Muscle layer of duodenum (tissue), 2 donors: Measurements from ENCODE around the gene MPEG1.

Experiments
- H3K27ac ChIP-seq: one replicate; pipeline ENCODE4 v1.7.0; 2013; ENCODE audit warnings: mild to moderate bottlenecking, low read length
- H3K27me3 ChIP-seq: one replicate; pipeline ENCODE4 v1.7.0; 2013; ENCODE audit warnings: low read depth, mild to moderate bottlenecking, control low read depth, low read length
- H3K36me3 ChIP-seq, 2 donors: one replicate each; pipeline ENCODE4 v1.7.0; 2013; ENCODE audit warnings: low read length in 2 of 2, control low read depth in 1 of 2, mild to moderate bottlenecking in 1 of 2; ENCODE audit not compliant: insufficient read depth in 2 of 2, control insufficient read depth in 1 of 2
- H3K4me1 ChIP-seq, 2 donors: one replicate each; pipeline ENCODE4 v1.7.0; 2013; ENCODE audit warnings: low read length in 2 of 2, mild to moderate bottlenecking in 2 of 2, control low read depth in 1 of 2, moderate library complexity in 1 of 2; ENCODE audit not compliant: insufficient read depth in 2 of 2, control insufficient read depth in 1 of 2
- H3K4me3 ChIP-seq, 2 donors: one replicate each; pipeline ENCODE4 v1.7.0; 2013; ENCODE audit warnings: low read length in 2 of 2, low read depth in 1 of 2, mild to moderate bottlenecking in 1 of 2
- H3K9me3 ChIP-seq, 2 donors: one replicate each; pipeline ENCODE4 v1.7.0; 2013; ENCODE audit warnings: low read length in 2 of 2, control low read depth in 1 of 2, mild to moderate bottlenecking in 1 of 2; ENCODE audit not compliant: control insufficient read depth in 1 of 2
- donor health status: healthy.

MPEG1 gene

GRCh38 chr11:59199546-59200422 is 12.9 kb downstream of the MPEG1 start:
- Histone ChIP-seq H3K4me1 (peaks cover 0 to 6% of the 10 kb centered on the region in 2 donors), H3K9me3 (no peaks in the 10 kb centered on the region), H3K4me3 (no peak overlapping the region), H3K27ac (no peak overlapping the region), H3K36me3 (peaks cover 17% of the 10 kb centered on the region in 2 donors), H3K27me3 (no peaks in the 10 kb centered on the region)

- H3K27ac ChIP-seq: no peak overlapping the region
These were observed 14.0 kb downstream of the MPEG1 start for GRCh38 chr11:59198726-59199125.

DNA sequence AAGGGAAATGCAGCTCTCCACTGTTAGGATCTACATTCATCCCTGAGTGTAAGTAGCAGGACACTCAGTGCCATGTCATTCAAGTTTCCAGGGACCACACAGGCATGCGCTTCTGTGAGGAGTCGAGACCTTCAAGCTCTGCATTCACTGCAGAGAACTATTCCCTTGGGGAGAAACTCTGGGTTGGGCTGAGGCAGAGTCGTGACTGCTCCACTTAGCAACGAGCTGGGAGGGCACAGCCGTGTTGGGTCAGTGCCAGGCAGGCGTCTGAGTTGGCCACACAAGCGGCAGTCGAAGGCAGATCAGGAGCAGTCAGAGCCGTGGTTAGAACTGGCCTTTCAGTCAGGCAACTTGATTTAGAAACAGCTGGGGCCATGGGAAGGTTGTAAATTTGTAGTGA is 14.7 kb downstream of the MPEG1 start:
- H3K9me3 ChIP-seq: no peaks in the 10 kb centered on the region
- peaks cover 14 to 22% of the 10 kb centered on the region in 2 donors for H3K36me3 ChIP-seq
- H3K27me3 ChIP-seq: no peaks in the 10 kb centered on the region
- no peak overlapping the region for H3K27ac ChIP-seq
- H3K4me1 ChIP-seq: peaks cover 0 to 6% of the 10 kb centered on the region in 2 donors
- H3K4me3 ChIP-seq: no peak overlapping the region

More at GRCh38 chr11:59198726-59199125, 14.0 kb downstream of the MPEG1 start:
- no peaks in the 10 kb centered on the region for H3K27me3 ChIP-seq
- peaks cover 0 to 6% of the 10 kb centered on the region in 2 donors for H3K4me1 ChIP-seq
- H3K36me3 ChIP-seq: peaks cover 14 to 22% of the 10 kb centered on the region in 2 donors
- no peaks in the 10 kb centered on the region for H3K9me3 ChIP-seq
- no peak overlapping the region for H3K4me3 ChIP-seq

- Histone ChIP-seq H3K36me3 (peaks cover 26 to 28% of the 10 kb centered on the region in 2 donors), H3K4me3 (no peak overlapping the region), H3K27ac (no peak overlapping the region), H3K9me3 (no peaks in the 10 kb centered on the region), H3K4me1 (peaks cover 0 to 6% of the 10 kb centered on the region in 2 donors), H3K27me3 (no peaks in the 10 kb centered on the region)
These were observed 15.9 kb downstream of the MPEG1 start for GRCh38 chr11:59196777-59197176.

DNA sequence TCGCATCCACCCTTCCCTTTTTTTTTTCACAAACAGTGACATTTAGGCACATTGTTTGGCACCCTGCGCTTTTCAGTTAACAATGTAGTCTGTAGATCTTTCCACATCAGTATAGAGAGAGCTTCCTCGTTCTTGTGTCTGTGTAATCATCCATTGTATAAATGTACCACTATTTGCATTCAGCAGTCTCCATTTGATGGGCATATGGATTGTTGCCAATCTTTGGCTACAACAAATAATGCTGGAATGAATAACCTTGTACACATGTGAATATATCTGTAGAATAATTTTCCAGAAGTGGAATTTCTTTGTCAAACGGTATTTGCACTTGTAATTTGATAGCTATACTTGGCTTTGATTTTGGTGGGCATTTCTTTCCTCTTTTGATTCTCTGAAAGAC is 17.1 kb downstream of the MPEG1 start:
- peaks cover 0 to 6% of the 10 kb centered on the region in 2 donors for H3K4me1 ChIP-seq

GRCh38 chr11:59193587-59194130 is 19.1 kb downstream of the MPEG1 start:
- Histone ChIP-seq H3K9me3 (no peaks in the 10 kb centered on the region), H3K27ac (no peak overlapping the region), H3K4me1 (peaks cover 11 to 14% of the 10 kb centered on the region in 2 donors), H3K36me3 (peaks cover 28 to 32% of the 10 kb centered on the region in 2 donors), H3K4me3 (no peak overlapping the region), H3K27me3 (no peaks in the 10 kb centered on the region)

More for the DNA sequence above, 17.1 kb downstream of the MPEG1 start:
- H3K27ac ChIP-seq: no peak overlapping the region
- H3K4me3 ChIP-seq: no peak overlapping the region
- peaks cover 28 to 32% of the 10 kb centered on the region in 2 donors for H3K36me3 ChIP-seq
- no peaks in the 10 kb centered on the region for H3K27me3 ChIP-seq
- no peaks in the 10 kb centered on the region for H3K9me3 ChIP-seq

- Histone ChIP-seq H3K27me3 (no peaks in the 10 kb centered on the region), H3K4me1 (peaks cover 12 to 17% of the 10 kb centered on the region in 2 donors), H3K9me3 (no peaks in the 10 kb centered on the region), H3K36me3 (peaks cover 28 to 32% of the 10 kb centered on the region in 2 donors), H3K4me3 (no peak overlapping the region), H3K27ac (no peak overlapping the region)
These were observed 20.2 kb downstream of the MPEG1 start for GRCh38 chr11:59192446-59193020.

DNA sequence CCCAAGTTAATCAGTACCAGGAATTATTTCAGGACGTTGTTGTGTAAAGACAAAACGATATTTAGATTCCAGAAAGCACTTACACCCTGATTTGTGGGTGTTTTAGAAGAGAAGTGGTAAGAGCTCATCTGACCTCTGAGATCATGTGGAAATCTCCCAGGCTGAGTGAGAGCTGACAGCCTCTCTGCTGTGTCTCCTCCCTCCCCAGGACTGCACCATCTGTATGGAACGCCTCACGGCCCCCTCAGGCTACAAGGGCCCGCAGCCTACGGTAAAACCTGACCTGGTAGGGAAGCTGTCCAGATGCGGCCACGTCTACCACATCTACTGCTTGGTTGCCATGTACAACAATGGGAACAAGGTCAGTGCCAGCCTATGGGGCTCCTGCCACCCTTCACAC is 20.8 kb downstream of the MPEG1 start:
- Histone ChIP-seq H3K27me3 (no peaks in the 10 kb centered on the region), H3K4me1 (peaks cover 19 to 21% of the 10 kb centered on the region in 2 donors), H3K4me3 (no peak overlapping the region), H3K9me3 (no peaks in the 10 kb centered on the region), H3K27ac (no peak overlapping the region), H3K36me3 (peaks cover 28 to 32% of the 10 kb centered on the region in 2 donors)

- peaks cover 26 to 28% of the 10 kb centered on the region in 2 donors for H3K36me3 ChIP-seq
- no peak overlapping the region for H3K4me3 ChIP-seq
- H3K9me3 ChIP-seq: no peaks in the 10 kb centered on the region
- peaks cover 20 to 23% of the 10 kb centered on the region in 2 donors for H3K4me1 ChIP-seq
- no peak overlapping the region for H3K27ac ChIP-seq
- H3K27me3 ChIP-seq: no peaks in the 10 kb centered on the region
These were observed 21.6 kb downstream of the MPEG1 start for GRCh38 chr11:59191095-59191494.

DNA sequence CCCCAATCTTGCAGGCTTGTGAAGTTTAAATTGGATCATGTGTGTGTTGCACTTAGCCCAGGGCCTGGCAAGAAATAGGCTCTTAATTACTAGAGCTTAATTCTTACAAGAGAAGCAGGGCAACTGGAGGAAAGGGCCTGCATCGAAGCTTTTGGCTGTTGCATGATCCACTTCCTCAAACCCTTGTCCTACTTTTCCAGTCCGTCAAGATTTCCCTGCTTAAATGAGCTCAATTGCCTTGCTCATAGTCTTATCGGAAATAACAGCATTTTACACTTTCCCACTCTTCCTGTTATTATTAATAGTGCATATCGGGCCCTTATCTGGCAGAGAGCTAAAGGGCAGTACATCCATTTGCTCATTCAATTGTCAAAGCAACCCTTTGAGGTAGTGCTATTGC is 22.7 kb downstream of the MPEG1 start:
- H3K36me3 ChIP-seq: peaks cover 21 to 28% of the 10 kb centered on the region in 2 donors
- no peaks in the 10 kb centered on the region for H3K27me3 ChIP-seq
- peaks cover 28 to 34% of the 10 kb centered on the region in 2 donors for H3K4me1 ChIP-seq
- H3K4me3 ChIP-seq: no peak overlapping the region
- H3K9me3 ChIP-seq: no peaks in the 10 kb centered on the region
- H3K27ac ChIP-seq: peak overlapping the region; percentile 20

DNA sequence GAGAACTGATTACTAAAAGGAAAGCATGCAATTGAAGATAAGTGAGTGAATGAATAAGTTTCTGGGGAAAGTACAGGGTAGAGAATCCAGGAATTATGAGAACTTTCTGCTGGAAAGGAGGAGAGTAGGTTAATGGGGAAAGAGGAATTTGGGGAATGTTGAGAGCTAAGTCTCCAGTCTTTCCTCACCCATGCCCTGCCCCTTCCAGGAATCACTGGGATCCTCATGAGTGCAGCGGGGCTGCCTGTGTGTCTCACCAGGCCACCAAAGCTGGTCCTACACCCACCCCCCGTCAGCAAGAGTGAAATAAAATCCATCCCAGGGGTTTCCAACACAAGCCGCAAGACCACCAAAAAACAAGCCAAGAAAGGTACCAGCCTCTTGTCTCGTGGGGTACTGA is 23.8 kb downstream of the MPEG1 start:
- H3K27ac ChIP-seq: peak overlapping the region; percentile 10
- no peak overlapping the region for H3K4me3 ChIP-seq
- H3K9me3 ChIP-seq: no peaks in the 10 kb centered on the region
- H3K27me3 ChIP-seq: no peaks in the 10 kb centered on the region
- H3K36me3 ChIP-seq: peaks cover 17 to 18% of the 10 kb centered on the region in 2 donors
- peaks cover 37 to 42% of the 10 kb centered on the region in 2 donors for H3K4me1 ChIP-seq
